ENCODE measurements around the gene HIBCH. TPM values are rescaled to one million over a fixed set of nuclear protein-coding genes. Genes with fewer than 3 reads are reported as not detected.

The HIBCH gene
- total RNA-seq, 1 donor from 2014 or later: 29.1 TPM

- no peak for DNase-seq
- Mint-ChIP-seq H3K27ac (no peak overlapping the region), H3K4me3 (no peak overlapping the region), H3K9me3 (peaks cover 6% of the 10 kb centered on the region), H3K27me3 (no peaks in the 10 kb centered on the region), H3K36me3 (ENCODE audit: low read depth) (peaks cover 23% of the 10 kb centered on the region), H3K4me1 (no peaks in the 10 kb centered on the region)
- intact Hi-C loops (cut with micrococcal nuclease): no loop called here
These were observed 98.2 kb downstream of the HIBCH start for GRCh38 chr2:190221429-190221828.

- no peaks in the 10 kb centered on the region for H3K9me3 Mint-ChIP-seq
- no peak overlapping the region for H3K4me3 Mint-ChIP-seq
- H3K27ac Mint-ChIP-seq: no peak overlapping the region
- intact Hi-C loops (cut with micrococcal nuclease): no loop called here
- H3K36me3 Mint-ChIP-seq (ENCODE audit: low read depth): peaks cover 16% of the 10 kb centered on the region
- H3K27me3 Mint-ChIP-seq: no peaks in the 10 kb centered on the region
- no peak for DNase-seq
- peaks cover 6% of the 10 kb centered on the region for H3K4me1 Mint-ChIP-seq
These were observed 100.4 kb downstream of the HIBCH start for GRCh38 chr2:190219186-190219585.

GRCh38 chr2:190217616-190218015 is 102.0 kb downstream of the HIBCH start:
- intact Hi-C loops (cut with micrococcal nuclease): no loop called here
- Mint-ChIP-seq H3K27ac (no peak overlapping the region), H3K4me1 (peaks cover 6% of the 10 kb centered on the region), H3K36me3 (ENCODE audit: low read depth) (peaks cover 6% of the 10 kb centered on the region), H3K4me3 (no peak overlapping the region), H3K9me3 (no peaks in the 10 kb centered on the region), H3K27me3 (no peaks in the 10 kb centered on the region)
- no peak for DNase-seq

- H3K36me3 Mint-ChIP-seq (ENCODE audit: low read depth): peaks cover 2% of the 10 kb centered on the region
- H3K27ac Mint-ChIP-seq: no peak overlapping the region
- H3K4me1 Mint-ChIP-seq: peaks cover 6% of the 10 kb centered on the region
- H3K27me3 Mint-ChIP-seq: no peaks in the 10 kb centered on the region
- H3K4me3 Mint-ChIP-seq: no peak overlapping the region
- no peak for DNase-seq
- H3K9me3 Mint-ChIP-seq: no peaks in the 10 kb centered on the region
- intact Hi-C loops (cut with micrococcal nuclease): no loop called here
These were observed 102.8 kb downstream of the HIBCH start for GRCh38 chr2:190216829-190217228.

- DNase-seq: no peak
- intact Hi-C loops (cut with micrococcal nuclease): no loop called here
- Mint-ChIP-seq H3K27ac (no peak overlapping the region), H3K36me3 (ENCODE audit: low read depth) (peaks cover 2% of the 10 kb centered on the region), H3K4me1 (peaks cover 6% of the 10 kb centered on the region), H3K9me3 (no peaks in the 10 kb centered on the region), H3K4me3 (no peak overlapping the region), H3K27me3 (no peaks in the 10 kb centered on the region)
These were observed 104.0 kb downstream of the HIBCH start for GRCh38 chr2:190215620-190216019.

- no peak for DNase-seq
- H3K36me3 Mint-ChIP-seq (ENCODE audit: low read depth): peaks cover 2% of the 10 kb centered on the region
These were observed 105.0 kb downstream of the HIBCH start for GRCh38 chr2:190214426-190215194.

GRCh38 chr2:190213441-190214335 is 105.9 kb downstream of the HIBCH start:
- Mint-ChIP-seq H3K27me3 (no peaks in the 10 kb centered on the region), H3K4me1 (peaks cover 6% of the 10 kb centered on the region), H3K36me3 (ENCODE audit: low read depth) (peaks cover 2% of the 10 kb centered on the region), H3K27ac (no peak overlapping the region), H3K9me3 (no peaks in the 10 kb centered on the region), H3K4me3 (no peak overlapping the region)
- intact Hi-C loops (cut with micrococcal nuclease): no loop called here
- no peak for DNase-seq

More at GRCh38 chr2:190214426-190215194, 105.0 kb downstream of the HIBCH start:
- Mint-ChIP-seq H3K9me3 (no peaks in the 10 kb centered on the region), H3K27me3 (no peaks in the 10 kb centered on the region), H3K4me1 (peaks cover 6% of the 10 kb centered on the region), H3K4me3 (no peak overlapping the region), H3K27ac (no peak overlapping the region)
- intact Hi-C loops (cut with micrococcal nuclease): no loop called here

- H3K4me1 Mint-ChIP-seq: no peaks in the 10 kb centered on the region
- no peak overlapping the region for H3K4me3 Mint-ChIP-seq
- no peak for DNase-seq
- no peak overlapping the region for H3K27ac Mint-ChIP-seq
- no peaks in the 10 kb centered on the region for H3K27me3 Mint-ChIP-seq
- intact Hi-C loops (cut with micrococcal nuclease): no loop called here
- no peaks in the 10 kb centered on the region for H3K36me3 Mint-ChIP-seq (ENCODE audit: low read depth)
- no peaks in the 10 kb centered on the region for H3K9me3 Mint-ChIP-seq
These were observed 109.2 kb downstream of the HIBCH start for GRCh38 chr2:190210471-190210870.

GRCh38 chr2:190209559-190209958 is 110.1 kb downstream of the HIBCH start:
- no peaks in the 10 kb centered on the region for H3K9me3 Mint-ChIP-seq
- no peaks in the 10 kb centered on the region for H3K27me3 Mint-ChIP-seq
- H3K36me3 Mint-ChIP-seq (ENCODE audit: low read depth): no peaks in the 10 kb centered on the region
- H3K4me1 Mint-ChIP-seq: no peaks in the 10 kb centered on the region
- DNase-seq: no peak
- no peak overlapping the region for H3K27ac Mint-ChIP-seq
- no peak overlapping the region for H3K4me3 Mint-ChIP-seq
- intact Hi-C loops (cut with micrococcal nuclease): no loop called here

- peaks cover 2% of the 10 kb centered on the region for H3K36me3 Mint-ChIP-seq (ENCODE audit: low read depth)
- no peaks in the 10 kb centered on the region for H3K9me3 Mint-ChIP-seq
- intact Hi-C loops (cut with micrococcal nuclease): no loop called here
- no peaks in the 10 kb centered on the region for H3K27me3 Mint-ChIP-seq
- no peak overlapping the region for H3K4me3 Mint-ChIP-seq
- no peaks in the 10 kb centered on the region for H3K4me1 Mint-ChIP-seq
- H3K27ac Mint-ChIP-seq: no peak overlapping the region
- no peak for DNase-seq
These were observed 111.7 kb downstream of the HIBCH start for GRCh38 chr2:190207930-190208329.

- no peaks in the 10 kb centered on the region for H3K4me1 Mint-ChIP-seq
- intact Hi-C loops (cut with micrococcal nuclease): no loop called here
- H3K9me3 Mint-ChIP-seq: no peaks in the 10 kb centered on the region
- no peaks in the 10 kb centered on the region for H3K27me3 Mint-ChIP-seq
- H3K36me3 Mint-ChIP-seq (ENCODE audit: low read depth): peaks cover 7% of the 10 kb centered on the region
- H3K4me3 Mint-ChIP-seq: no peak overlapping the region
- DNase-seq: no peak
- H3K27ac Mint-ChIP-seq: no peak overlapping the region
These were observed 114.0 kb downstream of the HIBCH start for GRCh38 chr2:190205657-190206056.

- Mint-ChIP-seq H3K9me3 (no peaks in the 10 kb centered on the region), H3K4me3 (no peak overlapping the region), H3K4me1 (no peaks in the 10 kb centered on the region), H3K27ac (no peak overlapping the region), H3K36me3 (ENCODE audit: low read depth) (peaks cover 17% of the 10 kb centered on the region), H3K27me3 (no peaks in the 10 kb centered on the region)
- no peak for DNase-seq
- intact Hi-C loops (cut with micrococcal nuclease): no loop called here
These were observed 117.0 kb downstream of the HIBCH start for GRCh38 chr2:190202604-190203003.

GRCh38 chr2:190202018-190202417 is 117.6 kb downstream of the HIBCH start:
- intact Hi-C loops (cut with micrococcal nuclease): no loop called here
- no peak for DNase-seq
- no peak overlapping the region for H3K4me3 Mint-ChIP-seq
- no peaks in the 10 kb centered on the region for H3K27me3 Mint-ChIP-seq
- H3K36me3 Mint-ChIP-seq (ENCODE audit: low read depth): peaks cover 17% of the 10 kb centered on the region
- H3K4me1 Mint-ChIP-seq: no peaks in the 10 kb centered on the region
- no peak overlapping the region for H3K27ac Mint-ChIP-seq
- no peaks in the 10 kb centered on the region for H3K9me3 Mint-ChIP-seq

- no peak overlapping the region for H3K4me3 Mint-ChIP-seq
- peaks cover 20% of the 10 kb centered on the region for H3K36me3 Mint-ChIP-seq (ENCODE audit: low read depth)
- no peaks in the 10 kb centered on the region for H3K9me3 Mint-ChIP-seq
- no peaks in the 10 kb centered on the region for H3K27me3 Mint-ChIP-seq
- no peak overlapping the region for H3K27ac Mint-ChIP-seq
- H3K4me1 Mint-ChIP-seq: no peaks in the 10 kb centered on the region
- no peak for DNase-seq
- intact Hi-C loops (cut with micrococcal nuclease): no loop called here
These were observed 119.0 kb downstream of the HIBCH start for GRCh38 chr2:190200603-190201002.
